Midbrain (tissue), 1 donor: ENCODE results near the gene TMEM170B.

Experiments
- DNase-seq: peaks from one replicate; lab custom pipeline; 2025; lab: John Stamatoyannopoulos, UW

The TMEM170B gene

DNA sequence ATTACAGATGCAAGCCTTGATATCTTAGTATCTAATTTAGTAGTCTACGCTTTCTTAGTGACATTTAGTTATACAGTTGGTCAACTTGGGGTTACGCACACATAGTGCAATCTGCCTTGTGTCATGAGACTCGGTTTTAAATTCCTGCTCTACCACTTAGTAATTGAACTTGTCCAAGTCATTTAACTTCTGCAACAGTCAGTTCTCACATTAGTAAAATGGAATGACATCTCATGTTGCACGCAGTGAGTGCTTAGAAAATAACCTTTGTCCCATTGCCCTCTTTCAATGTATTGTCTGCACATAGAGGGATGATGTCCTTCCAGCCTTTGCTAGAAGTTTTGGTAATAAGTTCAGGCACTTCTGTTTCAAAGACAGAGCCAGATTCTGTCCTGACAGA, 48.6 kb downstream of the TMEM170B start:
- no peak for DNase-seq

DNA sequence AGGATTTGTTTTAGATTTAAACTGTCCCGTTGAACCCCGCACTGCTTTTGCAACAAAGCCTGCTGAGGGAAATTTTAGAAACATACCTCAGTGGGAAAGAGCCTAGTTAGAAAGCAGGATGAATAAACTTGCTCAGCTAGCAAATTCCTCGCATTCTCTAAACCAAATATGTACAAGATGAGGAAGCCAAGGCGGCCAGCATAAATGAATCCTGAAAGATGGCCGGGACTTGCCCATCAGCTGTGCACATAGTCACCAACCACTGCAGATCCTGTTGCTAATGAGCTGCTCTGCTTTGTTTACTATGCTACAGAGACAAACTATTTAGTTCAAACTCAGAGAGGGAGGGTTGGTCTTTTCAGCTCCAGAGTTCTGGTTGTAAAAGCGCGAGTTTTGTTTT, 49.0 kb downstream of the TMEM170B start:
- no peak for DNase-seq

GRCh38 chr6:11589261-11589660, 51.7 kb downstream of the TMEM170B start:
- no peak for DNase-seq

- no peak for DNase-seq
Measured at GRCh38 chr6:11592294-11592906, 54.9 kb downstream of the TMEM170B start.

DNA sequence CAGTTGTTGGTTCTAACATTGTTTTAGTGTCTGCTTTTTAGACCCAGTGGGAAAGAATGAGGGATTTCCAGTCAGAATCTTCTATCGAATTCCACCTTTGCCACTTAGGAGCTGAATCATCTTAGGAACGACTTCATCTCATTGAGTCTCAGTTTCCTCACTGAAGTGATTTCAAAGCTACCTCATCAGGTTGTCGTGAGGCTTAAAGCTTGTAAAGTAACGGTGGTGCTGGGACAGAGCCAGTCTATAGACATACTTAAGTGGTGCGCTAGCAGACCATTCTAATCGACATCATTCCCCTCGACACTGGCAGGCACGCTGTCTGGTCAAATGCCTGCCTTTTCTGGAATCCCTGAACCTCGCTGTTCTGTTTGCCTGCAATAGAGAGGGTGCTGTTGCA, 55.5 kb downstream of the TMEM170B start:
- DNase-seq, result no peak

GRCh38 chr6:11595903-11596302, 58.4 kb downstream of the TMEM170B start:
- DNase-seq, result no peak

DNA sequence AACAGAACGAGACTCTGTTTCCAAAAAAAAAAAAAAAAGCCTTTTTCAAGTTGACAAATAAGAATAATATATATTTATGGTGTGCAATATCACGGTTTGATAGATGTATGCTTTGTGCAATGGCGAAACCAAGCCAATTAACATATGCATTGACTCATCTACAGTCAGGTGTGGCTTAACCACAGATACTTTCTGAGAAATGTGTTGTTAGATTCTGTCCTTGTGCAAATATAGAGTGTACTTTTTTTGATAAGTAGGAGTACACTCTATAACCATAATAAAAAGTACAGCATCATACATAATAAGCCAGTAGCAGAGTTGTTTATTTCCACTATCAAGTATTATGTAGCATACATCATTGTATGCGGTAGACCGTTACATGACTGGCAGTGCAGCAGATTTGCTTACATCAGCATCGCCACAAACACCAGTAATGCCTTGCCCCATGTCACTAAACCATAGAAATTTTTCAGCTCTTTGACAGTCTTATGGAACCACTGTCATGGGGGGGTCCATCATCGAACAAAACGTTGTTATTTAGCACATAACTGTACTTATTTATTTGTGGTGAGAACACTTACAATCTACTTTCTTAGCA, 59.2 kb downstream of the TMEM170B start:
- no peak for DNase-seq

DNA sequence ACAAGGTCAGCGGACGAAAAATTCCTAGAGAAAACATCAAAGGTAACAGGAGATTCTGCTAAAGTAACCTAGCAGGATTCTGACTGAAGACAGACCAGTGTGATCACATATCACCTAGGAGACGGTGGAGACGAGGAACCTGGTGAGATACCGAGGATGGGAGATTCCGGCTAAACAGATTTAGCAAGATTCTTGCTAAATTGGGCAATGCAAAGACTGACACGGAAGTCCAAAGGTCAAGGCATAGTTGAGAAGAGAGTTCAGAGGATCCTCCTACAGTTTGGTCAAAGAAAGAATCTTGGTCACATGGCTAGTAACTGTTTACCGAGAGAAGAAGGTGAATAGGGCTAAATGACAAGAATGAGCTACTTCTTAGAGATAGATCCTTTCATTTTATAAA, 61.1 kb downstream of the TMEM170B start:
- DNase-seq, result no peak

DNA sequence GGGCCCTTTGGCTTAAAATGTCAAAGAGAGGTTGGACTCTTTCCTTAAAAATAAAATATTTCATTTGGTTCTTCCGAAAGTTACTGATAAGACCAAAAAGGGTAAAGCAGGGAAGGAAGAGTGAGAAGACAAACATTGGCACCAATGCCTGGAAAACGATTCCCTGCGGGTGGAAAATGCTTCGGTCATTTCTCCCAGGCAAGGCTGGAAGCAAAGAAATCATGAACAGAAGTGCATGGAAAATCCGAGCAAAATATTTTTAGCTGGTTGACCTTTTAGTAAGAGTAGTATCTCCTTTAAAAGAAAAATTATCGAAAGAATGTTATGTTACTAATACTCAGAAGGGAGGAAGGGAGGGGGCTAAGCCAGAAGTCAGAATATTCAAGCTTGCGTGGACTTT, 62.7 kb downstream of the TMEM170B start:
- no peak for DNase-seq

GRCh38 chr6:11601776-11602605, 64.4 kb downstream of the TMEM170B start:
- DNase-seq, result no peak

GRCh38 chr6:11604215-11604614, 66.7 kb downstream of the TMEM170B start:
- DNase-seq, result no peak

DNA sequence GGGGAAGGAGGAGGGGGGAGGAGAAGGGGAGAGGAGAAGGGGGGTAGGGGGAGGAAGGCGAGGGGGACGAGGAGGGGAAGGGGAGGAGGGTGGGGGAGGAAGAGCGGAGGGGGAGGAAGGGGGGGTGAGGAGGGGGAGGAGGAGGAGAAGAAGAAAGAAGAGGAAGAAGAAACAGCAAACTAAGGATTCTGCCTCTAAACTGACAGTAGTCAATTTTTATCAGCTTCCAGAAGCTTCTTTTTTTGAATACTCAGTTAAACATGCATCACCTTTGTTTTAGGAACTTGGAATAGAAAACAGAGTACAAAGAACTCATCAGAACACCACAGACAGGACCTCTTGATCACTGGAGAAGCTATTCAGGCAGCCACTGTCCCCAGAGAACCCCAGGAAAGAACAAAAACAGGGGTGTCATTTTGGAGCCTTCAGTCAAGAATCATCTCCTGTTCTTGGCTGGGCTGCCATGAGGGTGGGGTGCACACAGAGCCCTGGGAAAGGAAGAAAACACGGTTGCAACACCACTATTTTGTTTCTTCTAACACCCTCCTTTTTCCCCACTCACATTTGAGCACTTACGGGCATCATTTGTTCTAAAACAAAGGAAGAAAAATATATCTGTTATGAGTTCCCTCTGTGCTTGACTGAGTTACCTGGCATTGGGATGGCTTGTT, 67.4 kb downstream of the TMEM170B start:
- no peak for DNase-seq

GRCh38 chr6:11605507-11605905, 68.0 kb downstream of the TMEM170B start:
- no peak for DNase-seq

DNA sequence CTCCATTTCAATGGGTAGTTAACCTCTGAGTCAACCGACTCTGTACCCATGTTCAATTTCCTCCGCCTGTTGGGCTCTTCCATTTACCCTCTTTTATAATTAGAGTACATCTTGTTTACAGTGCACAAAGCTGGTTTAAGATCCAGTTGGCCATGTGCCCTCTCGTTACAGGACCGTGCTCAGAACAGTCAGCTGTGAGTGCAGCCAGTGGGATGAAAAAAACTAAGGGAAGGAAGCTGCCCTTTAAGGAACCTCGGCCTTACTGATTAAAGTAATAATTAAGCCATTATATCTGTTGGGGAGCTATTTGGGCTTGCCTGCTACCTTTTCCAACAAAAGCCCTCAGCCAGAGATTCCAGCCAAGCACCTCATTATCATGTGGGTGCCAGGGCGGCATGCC, 68.8 kb downstream of the TMEM170B start:
- DNase-seq, result no peak

- DNase-seq, result no peak
Measured at GRCh38 chr6:11607383-11607782, 69.8 kb downstream of the TMEM170B start.

DNA sequence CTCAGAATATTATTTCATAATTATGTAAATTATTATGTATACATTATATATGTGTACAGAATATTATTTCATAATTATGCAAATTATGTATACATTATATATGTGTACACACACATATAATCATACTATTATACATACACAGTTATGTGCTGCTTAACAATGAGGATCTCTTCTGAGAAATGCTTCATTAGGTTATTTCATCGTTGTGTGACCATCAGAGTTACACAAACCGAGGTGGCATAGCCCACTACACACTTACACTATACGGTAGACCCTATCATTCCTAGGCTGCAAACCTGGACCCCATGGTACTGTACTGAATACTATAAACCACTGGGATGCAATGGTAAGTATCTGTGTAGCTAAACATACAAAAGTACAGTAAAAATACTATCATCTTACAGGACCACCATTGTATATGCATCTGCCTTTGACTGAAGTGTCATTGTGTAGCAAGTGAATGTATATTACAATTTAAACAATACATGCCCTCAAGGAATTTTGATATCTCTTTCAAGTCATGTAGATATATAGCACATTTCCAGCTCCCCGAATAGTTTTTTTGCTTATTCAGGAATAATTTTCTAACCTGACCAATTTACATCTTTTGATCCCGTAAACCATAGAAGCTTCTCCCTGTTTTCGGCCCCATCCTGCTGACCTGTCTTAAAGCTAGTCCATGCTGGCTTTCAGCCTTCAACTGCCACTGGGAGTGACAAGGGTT, 71.2 kb downstream of the TMEM170B start:
- DNase-seq, result no peak

DNA sequence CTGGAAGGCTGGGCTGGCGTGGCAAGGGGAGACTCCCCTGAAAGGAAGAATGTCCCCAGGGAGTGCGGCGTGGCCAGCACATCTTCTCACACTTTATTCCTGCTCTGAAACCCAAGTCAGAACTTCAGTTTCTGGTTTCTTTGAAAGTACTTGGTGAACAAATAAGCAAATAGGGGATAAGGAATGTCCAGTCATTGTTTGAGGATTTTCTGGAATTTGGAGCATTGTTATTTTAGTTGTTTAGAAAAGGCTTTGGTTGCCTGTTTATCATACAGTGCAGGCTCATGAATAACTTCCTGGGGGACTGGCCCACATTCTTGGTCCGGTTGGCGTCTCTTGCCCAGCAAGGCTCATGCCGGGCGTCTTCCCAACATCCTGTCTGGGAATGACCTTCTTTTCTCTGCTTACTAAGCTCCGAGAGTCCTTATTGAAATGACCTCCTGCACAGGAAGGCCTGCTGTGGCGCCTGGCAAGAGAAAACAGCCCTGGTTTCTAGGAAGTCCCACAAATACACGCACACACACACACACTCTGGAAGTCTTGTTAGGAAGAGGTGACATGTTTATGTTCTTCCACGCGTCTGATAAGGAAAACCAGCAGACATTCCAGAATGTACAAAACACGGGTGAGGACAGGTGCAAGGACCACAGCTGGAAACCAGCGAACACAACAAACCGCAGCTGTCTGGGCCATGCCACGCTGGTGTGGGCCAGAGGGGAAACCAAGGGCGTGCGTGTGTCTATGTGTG, 71.9 kb downstream of the TMEM170B start:
- peak; percentile 34 for DNase-seq

GRCh38 chr6:11613336-11613735, 75.8 kb downstream of the TMEM170B start:
- no peak for DNase-seq

GRCh38 chr6:11613858-11614257, 76.3 kb downstream of the TMEM170B start:
- no peak for DNase-seq

DNA sequence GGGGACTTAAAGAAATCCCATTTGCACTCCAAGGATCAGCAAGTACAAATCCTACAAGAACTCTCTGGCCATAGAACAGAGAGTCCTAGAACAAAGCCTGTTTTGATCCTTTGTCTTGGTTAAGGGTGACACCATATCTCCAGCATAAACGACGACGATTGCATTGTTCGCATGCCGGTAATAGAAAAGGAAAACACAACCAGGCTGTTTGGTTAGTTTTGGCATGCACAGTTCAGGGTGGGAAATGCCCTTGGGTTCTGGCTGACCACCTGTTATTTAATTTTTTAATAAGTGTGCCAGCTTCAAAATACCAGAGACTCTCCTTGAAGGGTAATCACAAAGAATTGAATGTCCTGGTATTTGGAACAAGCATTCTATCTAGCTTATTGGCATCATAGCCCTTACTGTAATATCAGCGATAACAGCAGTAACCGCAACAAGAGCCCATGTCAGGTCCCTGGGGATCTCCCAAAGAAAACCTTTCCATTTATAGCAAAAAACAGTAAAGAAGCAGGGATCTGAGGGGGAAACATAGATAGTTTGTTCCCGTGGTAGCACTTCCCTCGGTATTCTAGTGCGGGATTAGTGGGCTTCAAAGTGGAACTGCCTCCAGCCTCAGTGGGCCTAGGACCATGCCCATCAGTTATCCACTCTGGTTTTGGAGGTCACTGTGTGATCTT, 77.1 kb downstream of the TMEM170B start:
- DNase-seq, result no peak

- no peak for DNase-seq
Measured at GRCh38 chr6:11615214-11615602, 77.7 kb downstream of the TMEM170B start.
